HCT116 (cell line): Measurements from ENCODE around the gene KRTAP24-1. TPM values are rescaled to one million over a fixed set of nuclear protein-coding genes. Genes with fewer than 3 reads are reported as not detected.

Source experiments
- ATAC-seq: fragments of 200-7000 bp; cut with Tn5 transposase; 2 replicates; pipeline ENCODE4 v1.9.1; 2020; ENCODE audit warnings: mild to moderate bottlenecking, moderate library complexity
- BruUV-seq: library from RNA; stranded (reverse); fragments of 400-500 nt; replicated peaks from 2 replicates; lab custom pipeline; 2021; lab: Mats Ljungman, UMichigan
- CTCF ChIA-PET: fragments of 300-600 bp; sonication (Branson Sonifier 250); formaldehyde crosslinking; loops from one replicate; lab custom pipeline; 2021; ENCODE audit warnings: antibody characterized with exemption; lab: Charles Lee
- POLR2A ChIA-PET: fragments of 300-600, 350-600 bp; sonication (Branson Sonifier 250); formaldehyde crosslinking; loops from one replicate; lab custom pipeline; 2021; ENCODE audit warnings: antibody characterized with exemption; lab: Charles Lee
- RAD21 ChIA-PET, 2 experiments: fragments of 300-600 bp; sonication (Branson Sonifier 250); formaldehyde crosslinking; loops; one replicate each; lab custom pipeline; 2023; ENCODE audit warnings: low total read pairs in 2 of 2; ENCODE audit not compliant: uncharacterized antibody in 2 of 2, unreplicated experiment in 2 of 2, low non-redundant PET in 1 of 2; lab: Charles Lee
- DNase-seq: peaks from one replicate; pipeline ENCODE4 v3.0.0-alpha.2; 2010; ENCODE audit warnings: low read depth, low spot score
- H2AFZ ChIP-seq: fragments of 200-600 bp; shearing (Covaris generic), sonication (generic); 2 replicates; pipeline ENCODE4 v1.6.1; 2017; ENCODE audit warnings: low read depth, mixed run types, mixed read lengths, antibody characterized with exemption, low read length; ENCODE audit not compliant: poor library complexity, severe bottlenecking
- H3K27ac ChIP-seq: 2 replicates; pipeline ENCODE4 v1.5.1; 2012; ENCODE audit warnings: low read depth, low read length
- H3K27me3 ChIP-seq: fragments of 200-600 bp; sonication (generic); 2 replicates; pipeline ENCODE4 v1.6.1; 2016; ENCODE audit warnings: mixed run types, low read length, mixed read lengths; ENCODE audit not compliant: insufficient read depth
- H3K36me3 ChIP-seq, 2 experiments: fragments of 200-500 bp in 1 of 2; fragments of 200-600 bp in 1 of 2; sonication (Bioruptor generic) in 1 of 2; sonication (generic) in 1 of 2; 2 replicates each; pipeline versions ENCODE4 v1.5.1 to v1.6.1; 2014 to 2016; ENCODE audit warnings: low read length in 2 of 2, inconsistent platforms in 1 of 2, mixed read lengths in 1 of 2, mixed run types in 1 of 2; ENCODE audit not compliant: insufficient read depth in 2 of 2, control insufficient read depth in 1 of 2
- H3K4me1 ChIP-seq, 2 experiments: fragments of 200-600 bp in 1 of 2; sonication (generic) in 1 of 2; 2 replicates each; pipeline versions ENCODE4 v1.5.1 to v1.6.1; 2012 to 2017; ENCODE audit warnings: low read length in 2 of 2, inconsistent platforms in 1 of 2, mild to moderate bottlenecking in 1 of 2, mixed read lengths in 1 of 2, mixed run types in 1 of 2, moderate library complexity in 1 of 2; ENCODE audit not compliant: insufficient read depth in 2 of 2, control insufficient read depth in 1 of 2
- H3K4me2 ChIP-seq: fragments of 200-600 bp; sonication (generic); 2 replicates; pipeline ENCODE4 v1.6.1; 2017; ENCODE audit warnings: mixed run types, low read length, mixed read lengths
- H3K4me3 ChIP-seq, 2 experiments: fragments of 200-600 bp in 1 of 2; sonication (generic) in 1 of 2; replicated peaks in 1 of 2; 2 replicates each; pipeline ENCODE4 v1.5.1; 2011 to 2016; ENCODE audit warnings: low read length in 2 of 2, control low read depth in 1 of 2, low read depth in 1 of 2, mild to moderate bottlenecking in 1 of 2, mixed read lengths in 1 of 2, mixed run types in 1 of 2
- H3K79me2 ChIP-seq: fragments of 200-600 bp; sonication (generic); 2 replicates; pipeline ENCODE4 v1.6.1; 2017; ENCODE audit warnings: mild to moderate bottlenecking, mixed run types, low read length, moderate library complexity, mixed read lengths; ENCODE audit not compliant: insufficient read depth
- H3K9ac ChIP-seq: fragments of 200-600 bp; sonication (generic); 2 replicates; pipeline ENCODE4 v1.6.1; 2016; ENCODE audit warnings: low read length, mixed read lengths
- H3K9me2 ChIP-seq: fragments of 200-600 bp; sonication (generic), shearing (Covaris generic); 2 replicates; pipeline ENCODE4 v1.6.1; 2017; ENCODE audit warnings: mixed run types, mild to moderate bottlenecking, moderate library complexity; ENCODE audit not compliant: insufficient read depth
- H3K9me3 ChIP-seq, 2 experiments: fragments of 200-500 bp in 1 of 2; fragments of 200-600 bp in 1 of 2; sonication (Bioruptor generic) in 1 of 2; sonication (generic) in 1 of 2; 2 replicates each; pipeline ENCODE4 v1.6.1; 2014 to 2017; ENCODE audit warnings: low read length in 2 of 2, mixed read lengths in 2 of 2, inconsistent platforms in 1 of 2, low read depth in 1 of 2, mild to moderate bottlenecking in 1 of 2, mixed run types in 1 of 2, moderate library complexity in 1 of 2; ENCODE audit not compliant: control insufficient read depth in 1 of 2, insufficient read depth in 1 of 2
- H4K20me1 ChIP-seq: fragments of 200-600 bp; sonication (generic), shearing (Covaris generic); 2 replicates; pipeline ENCODE4 v1.6.1; 2017; ENCODE audit warnings: mixed run types, mild to moderate bottlenecking, moderate library complexity; ENCODE audit not compliant: insufficient read depth
- ATF3 ChIP-seq: IDR thresholded peaks from 2 replicates; pipeline ENCODE4 v1.6.1; 2012
- CBX3 ChIP-seq: IDR thresholded peaks from 2 replicates; pipeline ENCODE4 v1.6.1; 2012; ENCODE audit warnings: low read depth
- CEBPB ChIP-seq: IDR thresholded peaks from 2 replicates; pipeline ENCODE4 v1.6.1; 2012; ENCODE audit warnings: low read depth
- CTCF ChIP-seq, 3 experiments: fragments of 200-600 bp in 1 of 3; sonication (generic) in 1 of 3; IDR thresholded peaks in 2 of 3; conservative IDR thresholded peaks in 1 of 3; 2 replicates each; pipeline ENCODE4 v1.5.1; 2012 to 2017; ENCODE audit warnings: low read depth in 2 of 3, low read length in 2 of 3, antibody characterized with exemption in 1 of 3, borderline replicate concordance in 1 of 3, control low read depth in 1 of 3, mild to moderate bottlenecking in 1 of 3, mixed read lengths in 1 of 3, mixed run types in 1 of 3, moderate library complexity in 1 of 3; ENCODE audit not compliant: insufficient read depth in 1 of 3
- EGR1 ChIP-seq: IDR thresholded peaks from 2 replicates; pipeline ENCODE4 v1.6.1; 2012; ENCODE audit warnings: low read depth
- ELF1 ChIP-seq: IDR thresholded peaks from 2 replicates; pipeline ENCODE4 v1.6.1; 2012; ENCODE audit warnings: low read depth, borderline replicate concordance
- EZH2 ChIP-seq: fragments of 200-600 bp; sonication (generic); IDR thresholded peaks from 2 replicates; pipeline ENCODE4 v1.6.1; 2017; ENCODE audit warnings: antibody characterized with exemption, mixed run types
- MAX ChIP-seq: IDR thresholded peaks from 2 replicates; pipeline ENCODE4 v1.6.1; 2012
- SRF ChIP-seq: IDR thresholded peaks from 2 replicates; pipeline ENCODE4 v1.6.1; 2012; ENCODE audit warnings: low read depth
- YY1 ChIP-seq: IDR thresholded peaks from 2 replicates; pipeline ENCODE4 v1.6.1; 2011; ENCODE audit warnings: low read length, low read depth, moderate library complexity, mild to moderate bottlenecking; ENCODE audit not compliant: insufficient replicate concordance; ENCODE audit errors: extremely low read depth
- ZBTB33 ChIP-seq: IDR thresholded peaks from 2 replicates; pipeline ENCODE4 v1.6.1; 2011; ENCODE audit warnings: mild to moderate bottlenecking, low read length, moderate library complexity; ENCODE audit not compliant: insufficient replicate concordance; ENCODE audit errors: extremely low read depth
- ZNF274 ChIP-seq: fragments of 200-500 bp; sonication (Bioruptor generic); IDR thresholded peaks from 2 replicates; pipeline ENCODE4 v1.6.1; 2014; ENCODE audit warnings: mild to moderate bottlenecking, low read depth, low read length, inconsistent platforms
- intact Hi-C: fragments of 100-400 bp; cut with micrococcal nuclease; formaldehyde crosslinking; loops from 2 replicates; pipeline ENCODE4 v1.10.0; 2022
- total RNA-seq: library from RNA; stranded (reverse); gene quantifications from one replicate; pipeline ENCODE4 v1.2.1, GENCODE V29; 2021; ENCODE audit not compliant: unreplicated experiment

The KRTAP24-1 gene
- total RNA-seq, 1 experiment from 2014 or later = not detected

- intact Hi-C loops = loop anchor here (5.0 kb wide), 1 partner anchor 832 kb away; no protein-coding TSS in a partner anchor
- TF ChIP-seq CEBPB (no peak), EGR1 (no peak), YY1 (no peak), ELF1 (no peak), MAX (no peak), ZNF274 (no peak), ZBTB33 (no peak), SRF (no peak), CBX3 (no peak), CTCF (IDR thresholded peaks at IDR 0.05 in 2 of 3, conservative IDR thresholded peaks at IDR 0.05 in 1 of 3; ENCODE audit: borderline replicate concordance in 1 of 3, insufficient read depth in 1 of 3, low read depth in 2 of 3, low read length in 2 of 3) (no peak), ATF3 (no peak), EZH2 (no peak)
- CTCF ChIA-PET = no interaction called here
These were observed 37.7 kb downstream of the KRTAP24-1 start for GRCh38 chr21:30245061-30245460.

More at GRCh38 chr21:30245061-30245460, 37.7 kb downstream of the KRTAP24-1 start:
- DNase-seq (no peak), ATAC-seq (no peak)
- H3K9me3 ChIP-seq = peaks cover 25 to 32% of the 10 kb centered on the region in 2 experiments; a peak in 2 of 4 replicates
- H2AFZ ChIP-seq = no peak overlapping the region
- no peaks in the 10 kb centered on the region for H3K9me2 ChIP-seq
- RAD21 ChIA-PET = no interaction called here
- no peaks in the 10 kb centered on the region for H3K4me1 ChIP-seq
- H3K27me3 ChIP-seq = no peaks in the 10 kb centered on the region
- BruUV-seq = no TSS peak
- no peaks in the 10 kb centered on the region for H3K79me2 ChIP-seq
- no peaks in the 10 kb centered on the region for H4K20me1 ChIP-seq
- no peak overlapping the region for H3K27ac ChIP-seq
- H3K36me3 ChIP-seq = no peaks in the 10 kb centered on the region
- no peak overlapping the region for H3K9ac ChIP-seq
- H3K4me3 ChIP-seq = no peak overlapping the region
- no peak overlapping the region for H3K4me2 ChIP-seq
- POLR2A ChIA-PET = no interaction called here
